Activated CD8-positive, alpha-beta T cell treated with anti-CD3 and anti-CD28 coated beads, Interleukin-2, amount 10 ng/mL, durations not matched to agents 7 days and 5 days (primary cell): ENCODE data around the gene MAST4. TPM values are rescaled to one million over a fixed set of nuclear protein-coding genes. Genes with fewer than 3 reads are reported as not detected.

Source experiments
- ATAC-seq: fragments of 150-1000 bp; cut with Tn5 transposase; one replicate; pipeline ENCODE4 v1.10.0; 2021; ENCODE audit warnings: moderate library complexity
- CTCF ChIA-PET: fragments of 350-600 bp; sonication (Branson Sonifier 250); formaldehyde crosslinking; loops from one replicate; lab custom pipeline; 2021; ENCODE audit warnings: antibody characterized with exemption; lab: Charles Lee
- POLR2A ChIA-PET: fragments of 350-600 bp; sonication (Branson Sonifier 250); formaldehyde crosslinking; loops from one replicate; lab custom pipeline; 2021; ENCODE audit warnings: antibody characterized with exemption; lab: Charles Lee
- DNase-seq: peaks from one replicate; pipeline ENCODE4 v3.0.0-alpha.2; 2020
- H3K27ac Mint-ChIP-seq: one replicate; pipeline ENCODE4 v1.8.0; 2021; ENCODE audit warnings: mild to moderate bottlenecking, mixed read lengths
- H3K27me3 Mint-ChIP-seq: one replicate; pipeline ENCODE4 v1.8.0; 2021; ENCODE audit warnings: low read depth, mixed read lengths
- H3K36me3 Mint-ChIP-seq: one replicate; pipeline ENCODE4 v1.8.0; 2021; ENCODE audit warnings: low read depth, mixed read lengths
- H3K4me1 Mint-ChIP-seq: one replicate; pipeline ENCODE4 v1.8.0; 2021; ENCODE audit warnings: low read depth, mixed read lengths
- H3K4me3 Mint-ChIP-seq: one replicate; pipeline ENCODE4 v1.8.0; 2021; ENCODE audit warnings: mild to moderate bottlenecking, mixed read lengths
- H3K9me3 Mint-ChIP-seq: one replicate; pipeline ENCODE4 v1.8.0; 2022; ENCODE audit warnings: mixed read lengths; ENCODE audit not compliant: insufficient read depth
- total RNA-seq, 2 experiments: library from RNA; stranded (reverse); gene quantifications; one replicate each; pipeline ENCODE4 v1.2.3, GENCODE V29; 2021

MAST4 gene
- total RNA-seq, 2 experiments from 2014 or later = 5.5 to 7.1 TPM

DNA sequence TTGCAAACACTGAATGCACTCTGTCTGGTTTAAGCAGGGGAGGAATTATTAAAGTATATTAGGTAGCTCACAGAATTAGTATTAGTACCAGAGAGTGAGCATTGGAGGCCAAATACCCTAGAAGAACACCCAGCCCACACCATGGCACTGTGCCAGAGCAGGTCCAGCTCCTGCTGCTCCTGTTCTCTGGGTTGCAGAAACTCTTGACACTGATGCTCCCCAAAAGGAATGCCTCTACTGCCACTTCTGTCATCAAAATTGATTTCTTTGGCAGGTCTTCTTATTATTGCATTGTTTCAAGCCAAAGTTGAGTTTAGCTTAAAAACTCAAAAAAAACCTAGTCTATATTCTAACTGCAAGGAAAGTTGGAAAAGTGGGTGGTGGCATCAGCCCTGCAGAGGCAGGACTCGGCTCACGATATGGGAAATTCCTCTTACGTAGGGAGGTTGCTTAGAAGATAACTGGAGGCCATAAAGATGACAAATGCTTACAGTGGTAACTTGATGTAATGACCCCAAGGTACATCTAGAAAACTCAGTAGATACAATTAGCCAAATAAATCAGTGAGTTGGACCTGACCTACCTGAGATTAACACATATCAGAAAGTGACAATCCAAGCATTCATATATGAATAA lies 477.0 kb downstream of the MAST4 start:
- no peak for ATAC-seq
- H3K4me3 Mint-ChIP-seq = no peak overlapping the region

DNA sequence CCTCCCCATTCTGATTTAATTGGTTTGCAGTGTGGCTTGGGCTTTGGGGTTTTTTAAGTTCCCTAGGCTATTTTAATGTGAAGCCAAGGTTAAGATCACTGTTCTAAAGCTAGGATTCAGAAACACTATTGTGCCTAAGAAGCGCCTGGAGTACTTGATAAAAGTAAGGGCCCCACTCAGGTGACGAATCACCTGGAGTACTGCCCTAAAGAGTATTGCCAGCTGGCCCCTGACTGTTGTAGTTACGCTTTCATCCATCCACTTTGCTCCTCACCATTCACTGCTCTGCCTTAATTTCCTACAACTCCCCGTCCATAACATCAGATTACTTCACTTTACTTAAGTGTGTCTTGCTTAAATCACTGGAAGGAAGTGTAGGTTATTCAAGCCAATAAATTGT lies 481.1 kb downstream of the MAST4 start:
- H3K36me3 Mint-ChIP-seq = no peaks in the 10 kb centered on the region
- H3K4me3 Mint-ChIP-seq = no peak overlapping the region
- ATAC-seq (no peak), DNase-seq (no peak)
- CTCF ChIA-PET = no interaction called here
- no peaks in the 10 kb centered on the region for H3K27me3 Mint-ChIP-seq
- POLR2A ChIA-PET = no interaction called here
- H3K27ac Mint-ChIP-seq = no peak overlapping the region
- H3K4me1 Mint-ChIP-seq = no peaks in the 10 kb centered on the region
- no peaks in the 10 kb centered on the region for H3K9me3 Mint-ChIP-seq

More for the DNA sequence above, 477.0 kb downstream of the MAST4 start:
- no peak overlapping the region for H3K27ac Mint-ChIP-seq
- H3K4me1 Mint-ChIP-seq = no peaks in the 10 kb centered on the region
- no peaks in the 10 kb centered on the region for H3K9me3 Mint-ChIP-seq
- ChIA-PET CTCF (no interaction called here), POLR2A (no interaction called here)
- no peaks in the 10 kb centered on the region for H3K27me3 Mint-ChIP-seq
- DNase-seq = no peak
- H3K36me3 Mint-ChIP-seq = no peaks in the 10 kb centered on the region

DNA sequence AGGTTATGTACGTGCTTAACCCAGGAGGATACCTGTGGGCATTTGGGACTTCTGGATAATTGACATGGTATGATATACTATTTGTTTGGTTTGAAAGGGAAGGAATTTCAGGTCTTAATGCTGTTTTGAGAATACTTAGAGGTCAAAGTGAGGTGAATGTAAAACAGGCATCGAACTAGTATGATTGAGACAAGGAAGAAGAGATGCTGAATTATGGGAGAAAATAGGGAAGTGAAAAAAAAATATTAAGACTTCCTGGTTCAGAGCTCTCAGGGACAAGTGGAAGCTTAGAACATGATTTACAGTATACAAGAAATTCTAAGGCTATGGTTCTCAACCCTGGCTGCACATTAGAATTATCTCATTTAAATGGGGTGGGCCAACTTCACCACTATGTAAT lies 485.1 kb downstream of the MAST4 start:
- Mint-ChIP-seq H3K36me3 (no peaks in the 10 kb centered on the region), H3K4me1 (no peaks in the 10 kb centered on the region), H3K27ac (no peak overlapping the region), H3K4me3 (no peak overlapping the region), H3K27me3 (no peaks in the 10 kb centered on the region), H3K9me3 (no peaks in the 10 kb centered on the region)
- ChIA-PET CTCF (no interaction called here), POLR2A (no interaction called here)
- ATAC-seq (no peak), DNase-seq (no peak)

DNA sequence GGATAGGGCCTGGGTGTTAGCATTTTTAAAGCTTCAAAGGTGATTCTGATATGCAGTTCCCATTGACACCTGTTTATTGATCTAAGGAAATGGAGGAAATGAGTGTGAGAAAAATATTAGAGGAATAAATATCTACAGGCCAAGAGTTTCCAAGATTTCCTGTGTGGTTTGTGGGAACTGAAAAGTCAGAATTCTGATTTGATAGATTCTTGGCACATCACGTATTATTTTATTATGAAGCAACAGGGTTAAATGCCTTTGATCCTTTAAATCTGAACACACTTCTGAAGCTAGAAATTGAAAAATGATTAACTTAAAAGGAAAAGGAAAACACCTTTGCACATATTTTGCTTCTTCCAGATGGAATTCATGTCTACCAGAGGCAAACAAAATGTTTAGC lies 486.7 kb downstream of the MAST4 start:
- H3K4me3 Mint-ChIP-seq = no peak overlapping the region
- CTCF ChIA-PET = no interaction called here
- H3K27me3 Mint-ChIP-seq = no peaks in the 10 kb centered on the region
- no peaks in the 10 kb centered on the region for H3K9me3 Mint-ChIP-seq
- H3K4me1 Mint-ChIP-seq = no peaks in the 10 kb centered on the region
- no peaks in the 10 kb centered on the region for H3K36me3 Mint-ChIP-seq
- POLR2A ChIA-PET = no interaction called here
- no peak for ATAC-seq
- no peak overlapping the region for H3K27ac Mint-ChIP-seq
- no peak for DNase-seq

DNA sequence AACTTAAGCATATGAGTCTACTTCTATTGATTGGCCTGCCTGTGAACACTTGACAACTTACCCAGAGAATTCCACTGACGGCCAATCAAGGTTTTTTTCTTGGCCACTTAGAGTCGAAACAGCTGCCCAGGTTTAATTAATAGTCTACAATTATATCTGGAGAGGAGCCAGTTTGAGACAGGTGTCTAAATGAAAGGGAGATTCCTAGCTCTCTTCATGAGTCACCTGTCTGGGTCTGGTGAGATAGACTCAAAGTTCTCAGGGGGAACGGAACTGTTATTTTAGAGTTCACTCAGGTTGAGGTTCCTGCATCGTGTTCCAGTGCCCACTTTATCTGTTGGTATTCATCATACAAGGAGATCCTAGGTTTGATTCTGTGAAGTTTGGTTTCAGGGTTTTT lies 489.4 kb downstream of the MAST4 start:
- ChIA-PET POLR2A (no interaction called here), CTCF (no interaction called here)
- Mint-ChIP-seq H3K36me3 (no peaks in the 10 kb centered on the region), H3K27me3 (no peaks in the 10 kb centered on the region), H3K27ac (no peak overlapping the region), H3K4me1 (no peaks in the 10 kb centered on the region), H3K4me3 (no peak overlapping the region), H3K9me3 (no peaks in the 10 kb centered on the region)
- DNase-seq (no peak), ATAC-seq (no peak)

DNA sequence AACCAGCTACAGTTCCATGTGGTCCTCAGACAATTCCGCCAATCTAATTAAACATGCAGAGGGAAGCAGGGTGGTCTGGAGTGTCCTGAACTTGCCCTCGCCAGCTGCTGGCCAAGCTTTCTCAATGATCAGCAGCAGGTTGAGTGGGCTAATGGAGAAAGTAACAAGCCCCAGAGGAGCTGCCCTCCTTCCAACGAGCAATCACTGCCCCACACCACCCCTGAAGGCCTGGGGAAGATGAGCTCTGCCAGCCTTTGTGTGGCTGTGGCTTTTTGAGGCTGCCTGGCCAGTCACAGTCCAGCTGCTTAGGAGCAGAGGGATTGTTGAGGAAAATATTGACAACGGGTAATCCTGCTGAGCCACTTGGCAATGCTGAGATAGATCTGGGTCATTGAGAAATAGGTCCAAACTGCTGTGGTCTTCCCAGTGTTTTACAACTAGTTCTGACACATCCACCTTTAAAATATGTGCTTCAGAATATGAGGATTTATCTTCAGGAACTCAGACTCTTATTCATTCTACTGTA lies 493.1 kb downstream of the MAST4 start:
- H3K9me3 Mint-ChIP-seq = no peaks in the 10 kb centered on the region
- no peak overlapping the region for H3K27ac Mint-ChIP-seq
- no peaks in the 10 kb centered on the region for H3K36me3 Mint-ChIP-seq
- ChIA-PET CTCF (no interaction called here), POLR2A (no interaction called here)
- no peaks in the 10 kb centered on the region for H3K27me3 Mint-ChIP-seq
- DNase-seq = no peak
- H3K4me1 Mint-ChIP-seq = no peaks in the 10 kb centered on the region
- ATAC-seq = no peak
- H3K4me3 Mint-ChIP-seq = no peak overlapping the region

DNA sequence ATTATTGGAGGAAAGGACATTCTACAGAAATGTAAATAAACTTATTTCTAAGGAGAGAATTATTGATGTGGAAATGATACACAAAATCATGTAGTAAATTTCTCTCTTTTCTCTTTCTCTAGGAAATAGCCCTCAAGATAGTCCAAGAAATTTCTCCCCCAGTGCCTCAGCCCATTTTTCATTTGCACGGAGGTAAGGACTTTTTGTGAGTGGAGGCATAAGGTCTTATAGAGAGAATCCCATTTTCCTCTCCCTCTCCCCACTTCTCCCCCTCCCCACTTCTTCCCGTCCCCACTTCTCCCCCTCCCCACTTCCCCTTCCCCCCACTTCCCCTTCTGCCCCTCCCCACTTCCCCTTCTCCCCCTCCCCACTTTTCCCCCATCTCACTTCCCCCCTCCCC lies 493.8 kb downstream of the MAST4 start:
- no peaks in the 10 kb centered on the region for H3K4me1 Mint-ChIP-seq
- H3K4me3 Mint-ChIP-seq = no peak overlapping the region
- H3K36me3 Mint-ChIP-seq = no peaks in the 10 kb centered on the region
- H3K27me3 Mint-ChIP-seq = no peaks in the 10 kb centered on the region
- H3K27ac Mint-ChIP-seq = no peak overlapping the region
- DNase-seq (no peak), ATAC-seq (no peak)
- no peaks in the 10 kb centered on the region for H3K9me3 Mint-ChIP-seq
- POLR2A ChIA-PET = no interaction called here
- CTCF ChIA-PET = no interaction called here

DNA sequence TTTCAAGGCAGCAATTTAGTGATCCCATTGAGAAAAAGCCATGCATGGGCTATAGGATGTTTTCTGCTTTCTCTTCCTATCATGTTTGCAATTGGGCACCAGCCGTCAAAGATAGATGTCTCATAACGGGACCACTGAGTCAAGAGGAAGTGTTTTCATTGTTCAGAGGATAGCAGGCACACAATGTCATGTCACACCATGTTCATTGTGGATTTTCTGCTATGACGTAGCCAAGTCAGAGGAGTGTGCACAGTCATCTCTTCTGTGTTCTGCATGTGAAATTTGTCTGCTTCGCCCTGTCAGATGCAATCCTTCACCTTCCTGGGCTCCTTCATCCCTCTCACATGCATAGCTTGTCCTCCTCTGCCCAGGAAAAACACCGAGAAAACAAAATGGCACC lies 494.4 kb downstream of the MAST4 start:
- no peaks in the 10 kb centered on the region for H3K36me3 Mint-ChIP-seq
- no peak overlapping the region for H3K4me3 Mint-ChIP-seq
- no peaks in the 10 kb centered on the region for H3K27me3 Mint-ChIP-seq
- DNase-seq (no peak), ATAC-seq (no peak)
- ChIA-PET POLR2A (no interaction called here), CTCF (no interaction called here)
- no peaks in the 10 kb centered on the region for H3K9me3 Mint-ChIP-seq
- no peak overlapping the region for H3K27ac Mint-ChIP-seq
- no peaks in the 10 kb centered on the region for H3K4me1 Mint-ChIP-seq

DNA sequence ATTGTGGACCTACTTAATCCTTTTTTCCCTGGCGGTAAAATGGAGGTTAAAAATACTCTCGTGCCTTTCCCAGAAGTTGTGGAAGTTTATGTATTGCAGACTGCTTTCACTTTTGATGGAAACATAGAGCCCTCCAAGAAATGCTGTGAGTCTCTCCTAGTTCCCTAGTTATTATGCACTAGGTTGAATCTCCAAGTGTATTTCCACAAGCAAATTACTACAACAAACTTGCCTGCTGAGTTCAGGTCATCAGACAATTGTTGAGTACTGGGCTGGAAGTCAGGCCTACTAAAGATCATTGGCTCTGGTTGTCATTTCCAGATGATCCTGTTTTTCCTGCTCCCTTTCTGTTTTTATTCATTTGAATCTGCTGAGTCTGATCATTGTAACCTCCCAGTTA lies 496.3 kb downstream of the MAST4 start:
- ATAC-seq (no peak), DNase-seq (no peak)
- no peaks in the 10 kb centered on the region for H3K36me3 Mint-ChIP-seq
- no peak overlapping the region for H3K4me3 Mint-ChIP-seq
- H3K27ac Mint-ChIP-seq = no peak overlapping the region
- ChIA-PET CTCF (no interaction called here), POLR2A (no interaction called here)
- no peaks in the 10 kb centered on the region for H3K4me1 Mint-ChIP-seq
- no peaks in the 10 kb centered on the region for H3K9me3 Mint-ChIP-seq
- H3K27me3 Mint-ChIP-seq = no peaks in the 10 kb centered on the region

DNA sequence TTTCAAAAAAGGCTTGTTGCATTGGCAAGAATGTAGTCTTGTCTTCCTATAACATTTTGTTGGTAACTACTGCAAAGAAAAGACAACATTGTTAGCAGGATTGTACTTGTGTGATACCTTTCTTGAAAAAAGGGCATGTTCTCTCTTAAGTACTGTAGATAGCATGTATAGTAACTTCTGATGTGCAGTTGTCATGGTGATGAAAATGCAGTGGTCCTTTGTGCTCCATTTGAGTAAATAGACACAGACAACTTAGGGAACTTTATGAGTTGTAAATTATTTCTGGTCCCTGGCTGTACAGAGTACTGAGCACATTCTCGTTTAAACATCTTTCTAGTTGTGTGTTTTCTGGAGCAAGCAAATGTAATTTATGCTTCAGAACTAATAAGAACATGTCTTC lies 497.1 kb downstream of the MAST4 start:
- ATAC-seq = no peak
- no peak for DNase-seq
- Mint-ChIP-seq H3K36me3 (no peaks in the 10 kb centered on the region), H3K9me3 (no peaks in the 10 kb centered on the region), H3K4me3 (no peak overlapping the region), H3K4me1 (no peaks in the 10 kb centered on the region), H3K27ac (no peak overlapping the region), H3K27me3 (no peaks in the 10 kb centered on the region)
- CTCF ChIA-PET = no interaction called here
- POLR2A ChIA-PET = no interaction called here

DNA sequence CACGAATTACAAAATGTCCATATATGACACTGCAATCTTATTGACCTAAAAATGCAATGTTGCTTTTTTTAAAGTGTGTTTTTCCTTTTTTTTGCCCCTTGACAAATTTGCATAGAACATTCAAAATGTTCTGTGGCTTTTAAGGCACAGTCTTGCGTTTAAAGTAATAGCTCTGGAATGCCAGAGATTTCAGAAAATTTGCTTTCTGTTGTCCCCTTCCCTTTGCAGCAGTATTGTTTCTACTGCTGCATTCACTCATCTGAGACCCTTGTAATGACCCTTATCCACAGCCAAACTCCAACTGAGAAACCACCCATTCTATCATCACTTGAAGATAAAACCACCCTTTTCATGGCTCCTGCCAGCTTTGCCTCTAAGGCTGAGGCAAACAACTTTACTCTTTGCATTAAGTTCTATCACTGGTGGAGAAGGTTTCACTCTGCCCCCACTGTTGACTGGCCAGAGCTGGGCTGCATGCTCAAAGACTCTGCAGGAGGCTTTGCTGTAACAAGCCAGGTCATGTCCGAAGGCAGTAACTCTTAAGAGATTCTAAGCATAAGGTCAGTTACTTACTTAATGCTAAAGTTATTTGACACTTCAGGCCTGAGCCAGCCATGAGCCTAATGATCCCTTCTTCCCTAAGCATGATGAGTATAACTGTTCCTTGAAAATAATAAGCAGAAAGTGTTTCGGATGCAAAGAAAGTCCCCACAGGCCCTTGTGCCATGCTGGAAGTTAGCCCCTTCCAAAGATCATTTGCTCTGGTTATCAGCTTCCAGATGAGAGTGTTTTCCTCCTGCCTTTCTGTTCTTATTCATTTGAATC lies 498.5 kb downstream of the MAST4 start:
- Mint-ChIP-seq H3K4me1 (no peaks in the 10 kb centered on the region), H3K36me3 (no peaks in the 10 kb centered on the region)
- POLR2A ChIA-PET = no interaction called here

DNA sequence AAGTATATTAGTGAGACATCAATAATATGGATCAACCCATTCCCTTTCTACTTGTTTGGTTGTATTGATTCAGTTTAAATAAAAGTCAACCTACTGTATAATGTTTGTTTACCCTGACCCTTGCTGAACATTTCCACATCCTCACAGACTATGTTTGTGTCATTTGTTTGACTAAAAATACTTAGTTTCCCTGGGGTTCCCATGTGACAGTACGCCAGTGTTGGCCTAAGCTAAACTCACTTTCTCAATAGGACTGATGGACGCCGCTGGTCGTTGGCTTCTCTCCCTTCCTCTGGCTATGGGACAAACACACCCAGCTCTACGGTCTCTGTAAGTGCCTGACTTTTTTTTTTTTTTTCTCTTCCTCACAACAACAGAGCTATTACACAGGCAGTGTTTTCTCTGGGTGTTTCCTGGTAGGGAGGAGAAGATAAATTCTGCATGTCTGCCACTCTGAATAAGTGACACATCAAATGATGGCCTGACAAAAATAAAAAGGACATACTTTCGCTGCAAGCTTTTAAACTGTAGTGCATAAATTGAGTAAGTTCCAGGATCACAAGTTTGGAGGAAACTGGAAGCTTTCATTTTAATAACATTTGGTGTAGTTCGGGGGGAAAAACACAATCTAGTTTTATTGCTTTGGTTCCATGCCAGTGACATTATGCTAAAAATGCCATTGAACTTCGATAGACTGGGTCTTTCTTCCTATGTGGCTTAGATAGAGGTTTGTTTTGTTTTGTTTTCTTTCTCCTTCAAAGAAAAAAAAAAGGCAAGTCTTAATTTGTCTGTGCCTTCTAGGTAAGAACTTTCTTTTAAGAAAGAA lies 499.4 kb downstream of the MAST4 start:
- no peak for ATAC-seq
- no peak for DNase-seq
- Mint-ChIP-seq H3K27me3 (no peaks in the 10 kb centered on the region), H3K9me3 (no peaks in the 10 kb centered on the region), H3K4me1 (no peaks in the 10 kb centered on the region), H3K36me3 (no peaks in the 10 kb centered on the region), H3K27ac (no peak overlapping the region), H3K4me3 (no peak overlapping the region)
- POLR2A ChIA-PET = no interaction called here
- CTCF ChIA-PET = no interaction called here

More for the DNA sequence above, 498.5 kb downstream of the MAST4 start:
- Mint-ChIP-seq H3K27ac (no peak overlapping the region), H3K4me3 (no peak overlapping the region), H3K9me3 (no peaks in the 10 kb centered on the region), H3K27me3 (no peaks in the 10 kb centered on the region)
- CTCF ChIA-PET = interaction anchor here (0.8 kb wide), 1 partner anchor 151 kb away, joined by 3 read pairs; no protein-coding TSS in a partner anchor
- ATAC-seq (no peak), DNase-seq (no peak)
